Measurements from ENCODE around the gene NEDD1.
A peak's percentile ranks its signal among the peaks of the same experiment; 100 is the strongest.

NEDD1 gene

GRCh38 chr12:96901175-96901574, 5.9 kb upstream of the NEDD1 start:
- TF ChIP-seq CTCF (IDR thresholded peaks at IDR 0.05; ENCODE audit: low read depth, low read length): no peak
- TF ChIP-seq POLR2A (IDR thresholded peaks at IDR 0.05; ENCODE audit: extremely low read depth, insufficient read length): no peak
- TF ChIP-seq, protein P1, sequence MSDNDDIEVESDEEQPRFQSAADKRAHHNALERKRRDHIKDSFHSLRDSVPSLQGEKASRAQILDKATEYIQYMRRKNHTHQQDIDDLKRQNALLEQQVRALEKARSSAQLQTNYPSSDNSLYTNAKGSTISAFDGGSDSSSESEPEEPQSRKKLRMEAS (IDR thresholded peaks at IDR 0.05; ENCODE audit: low read depth, low read length): no peak
- no peak for TF ChIP-seq MYC (IDR thresholded peaks at IDR 0.05; ENCODE audit: low read depth, low read length)
- DNase-seq (ENCODE audit: low read depth): no peak

DNA sequence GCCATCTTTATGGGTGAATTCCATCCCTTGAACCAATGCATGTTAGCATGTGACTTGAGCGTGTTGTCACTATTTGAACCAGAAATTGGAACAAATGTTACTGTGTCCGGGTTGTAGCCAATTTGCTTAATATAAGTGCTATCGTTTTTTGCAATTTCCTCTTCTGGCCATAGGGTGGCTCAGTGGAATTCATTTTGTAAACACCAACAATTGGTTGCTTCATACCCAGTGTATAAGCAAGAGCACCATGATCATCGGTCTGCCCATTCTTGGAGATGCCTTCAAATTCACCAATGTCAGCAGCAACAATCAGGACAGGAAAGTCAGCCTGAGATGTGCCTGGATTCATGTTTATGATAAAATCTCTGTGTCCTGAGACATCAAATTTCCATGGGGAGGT, 5.0 kb upstream of the NEDD1 start:
- TF ChIP-seq POLR2A (IDR thresholded peaks at IDR 0.05; ENCODE audit: extremely low read depth, insufficient read length) (no peak), CTCF (IDR thresholded peaks at IDR 0.05; ENCODE audit: low read depth, low read length) (peak; percentile 22), MYC (IDR thresholded peaks at IDR 0.05; ENCODE audit: low read depth, low read length) (no peak)
- H3K4me3 ChIP-seq (ENCODE audit: low read depth, low read length): no peak overlapping the region
- DNase-seq (ENCODE audit: low read depth): peak; percentile 48

More at GRCh38 chr12:96901175-96901574, 5.9 kb upstream of the NEDD1 start:
- H3K4me3 ChIP-seq (ENCODE audit: low read depth, low read length): no peak overlapping the region

DNA sequence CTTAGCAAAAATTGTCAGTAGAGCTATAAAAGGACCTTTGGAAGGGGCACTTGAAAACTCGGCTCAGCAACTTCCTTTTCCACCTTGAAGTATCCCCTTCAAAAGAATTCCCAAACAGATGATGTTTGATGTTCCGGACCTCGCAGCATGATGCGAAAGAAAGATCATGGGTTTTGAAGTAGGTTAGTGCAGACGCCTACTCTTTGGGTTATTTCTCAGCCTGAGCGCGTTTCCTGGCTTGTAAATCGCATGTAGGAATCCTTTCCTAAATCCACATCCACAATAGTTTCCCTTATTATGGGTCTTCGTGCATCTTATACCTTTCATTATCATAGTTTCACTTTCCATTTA, 584 bp upstream of the NEDD1 start:
- no peak for DNase-seq (ENCODE audit: low read depth)
- H3K4me3 ChIP-seq (ENCODE audit: low read depth, low read length): peak overlapping the region; percentile 68
- TF ChIP-seq MYC (IDR thresholded peaks at IDR 0.05; ENCODE audit: low read depth, low read length) (no peak), CTCF (IDR thresholded peaks at IDR 0.05; ENCODE audit: low read depth, low read length) (no peak), POLR2A (IDR thresholded peaks at IDR 0.05; ENCODE audit: extremely low read depth, insufficient read length) (no peak)
- TF ChIP-seq, protein P1 (IDR thresholded peaks at IDR 0.05; ENCODE audit: low read depth, low read length): no peak

DNA sequence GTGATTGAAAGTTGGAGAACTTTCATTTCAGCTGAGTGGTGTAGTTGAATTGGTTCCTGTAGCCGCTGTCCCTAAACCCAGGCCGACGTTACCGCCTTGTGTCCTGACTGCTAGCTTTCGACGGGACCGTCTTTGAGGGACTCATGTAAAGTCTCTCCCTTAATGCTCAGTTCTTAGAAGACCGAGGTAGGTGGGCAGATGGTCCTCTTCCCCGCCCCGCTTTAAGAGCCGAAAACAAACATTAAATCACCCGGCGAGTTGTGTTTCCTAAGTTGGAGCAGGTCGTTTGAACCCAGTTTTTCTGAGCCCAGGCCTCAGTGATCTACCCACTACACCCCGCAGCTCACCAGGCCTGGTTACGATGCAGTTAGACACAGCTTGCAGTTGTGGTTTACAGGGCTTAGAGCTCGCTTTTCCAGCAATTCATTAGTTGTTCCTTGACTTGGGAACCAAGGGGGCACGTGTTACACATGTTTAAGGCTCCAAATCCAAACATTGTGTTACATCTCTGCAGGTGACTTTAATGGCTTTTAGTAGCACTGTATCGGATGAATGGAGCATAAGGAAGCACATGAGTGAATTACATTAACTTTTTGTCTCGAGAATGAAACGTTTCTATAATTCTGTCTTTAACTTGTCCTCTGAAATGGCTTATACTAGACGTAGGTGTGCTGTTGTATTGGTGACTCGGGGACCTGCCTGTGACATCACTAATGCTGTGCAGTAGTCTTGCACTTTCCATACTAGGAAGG, 790 bp downstream of the NEDD1 start:
- peak; percentile 70 for DNase-seq (ENCODE audit: low read depth)
- H3K4me3 ChIP-seq (ENCODE audit: low read depth, low read length): peak overlapping the region; percentile 68
- TF ChIP-seq MYC (IDR thresholded peaks at IDR 0.05; ENCODE audit: low read depth, low read length) (peak; percentile 55; the same call in 1 of the 2 replicates), CTCF (IDR thresholded peaks at IDR 0.05; ENCODE audit: low read depth, low read length) (no peak)
- TF ChIP-seq, protein P1 (IDR thresholded peaks at IDR 0.05; ENCODE audit: low read depth, low read length): peak; percentile 68

DNA sequence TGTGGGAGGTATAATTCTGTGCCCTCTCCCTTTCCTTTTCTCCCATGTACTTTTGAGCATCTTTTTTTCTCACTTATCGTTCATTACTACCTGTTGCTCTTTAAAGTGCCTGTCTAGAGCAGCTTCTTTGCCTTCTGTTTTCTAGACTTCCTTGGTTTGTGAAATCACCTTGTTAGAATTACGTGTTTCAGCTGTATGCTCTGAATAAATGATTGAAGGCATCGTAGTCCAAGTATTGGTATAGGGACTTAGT, 1.3 kb downstream of the NEDD1 start:
- DNase-seq (ENCODE audit: low read depth): peak; percentile 27
- TF ChIP-seq, protein P1 (IDR thresholded peaks at IDR 0.05; ENCODE audit: low read depth, low read length): no peak
- TF ChIP-seq CTCF (IDR thresholded peaks at IDR 0.05; ENCODE audit: low read depth, low read length) (no peak), POLR2A (IDR thresholded peaks at IDR 0.05; ENCODE audit: extremely low read depth, insufficient read length) (no peak), MYC (IDR thresholded peaks at IDR 0.05; ENCODE audit: low read depth, low read length) (no peak)
- peak overlapping the region; percentile 68 for H3K4me3 ChIP-seq (ENCODE audit: low read depth, low read length)

GRCh38 chr12:96912261-96912660, 5.2 kb downstream of the NEDD1 start:
- no peak for DNase-seq (ENCODE audit: low read depth)
- TF ChIP-seq MYC (IDR thresholded peaks at IDR 0.05; ENCODE audit: low read depth, low read length) (no peak), POLR2A (IDR thresholded peaks at IDR 0.05; ENCODE audit: extremely low read depth, insufficient read length) (no peak), CTCF (IDR thresholded peaks at IDR 0.05; ENCODE audit: low read depth, low read length) (no peak)
- TF ChIP-seq, protein P1 (IDR thresholded peaks at IDR 0.05; ENCODE audit: low read depth, low read length): no peak
- H3K4me3 ChIP-seq (ENCODE audit: low read depth, low read length): no peak overlapping the region

Measured in NB4 (cell line).